ENCODE results near the gene ADAP1.

- TF ChIP-seq POLR2AphosphoS5 (IDR thresholded peaks at IDR 0.05) (no peak), CTCF (IDR thresholded peaks at IDR 0.05) (no peak), POLR2A (IDR thresholded peaks at IDR 0.05) (no peak), EP300 (IDR thresholded peaks at IDR 0.05) (no peak)
These were observed 80.3 kb downstream of the ADAP1 start for GRCh38 chr7:874031-874749.
